UCSD-AML1 (cell line): ENCODE data around the gene PIPOX.
"Not testable (repeated sequence)": the region's sequence is repeated elsewhere in the genome, so short reads cannot be mapped to it uniquely, and the experiment has no call there.

ENCODE experiments used
- DNase-seq: peaks from one replicate; lab custom pipeline; 2025; ENCODE audit not compliant: unreplicated experiment; lab: John Stamatoyannopoulos, UW

PIPOX gene

GRCh38 chr17:29074488-29074887 lies 31.5 kb downstream of the PIPOX start:
- no peak for DNase-seq

- DNase-seq, result no peak
Observed at GRCh38 chr17:29076087-29076486, 33.1 kb downstream of the PIPOX start.

- no peak for DNase-seq
Observed at GRCh38 chr17:29076722-29077121, 33.8 kb downstream of the PIPOX start.

- DNase-seq, result no peak
Observed at GRCh38 chr17:29077320-29077719, 34.4 kb downstream of the PIPOX start.

GRCh38 chr17:29078183-29079045 lies 35.5 kb downstream of the PIPOX start:
- DNase-seq, result no peak

- DNase-seq, result no peak
Observed at GRCh38 chr17:29079433-29079832, 36.5 kb downstream of the PIPOX start.

GRCh38 chr17:29079887-29080286 lies 36.9 kb downstream of the PIPOX start:
- no peak for DNase-seq

- DNase-seq, result no peak
Observed at GRCh38 chr17:29080323-29080722, 37.4 kb downstream of the PIPOX start.

GRCh38 chr17:29080965-29081364 lies 38.0 kb downstream of the PIPOX start:
- no peak for DNase-seq

GRCh38 chr17:29084541-29085146 lies 41.7 kb downstream of the PIPOX start:
- DNase-seq, result no peak

- no peak for DNase-seq
Observed at GRCh38 chr17:29085223-29085622, 42.3 kb downstream of the PIPOX start.

GRCh38 chr17:29086628-29087332 lies 43.8 kb downstream of the PIPOX start:
- DNase-seq, result no peak

GRCh38 chr17:29088782-29089181 lies 45.8 kb downstream of the PIPOX start:
- DNase-seq, result not testable (repeated sequence)

GRCh38 chr17:29089601-29090044 lies 46.7 kb downstream of the PIPOX start:
- DNase-seq, result no peak

GRCh38 chr17:29090108-29090507 lies 47.2 kb downstream of the PIPOX start:
- no peak for DNase-seq

GRCh38 chr17:29090750-29091605 lies 48.0 kb downstream of the PIPOX start:
- DNase-seq, result no peak

- DNase-seq, result no peak
Observed at GRCh38 chr17:29091606-29092289, 48.8 kb downstream of the PIPOX start.

- DNase-seq, result no peak
Observed at GRCh38 chr17:29093090-29093871, 50.3 kb downstream of the PIPOX start.

- no peak for DNase-seq
Observed at GRCh38 chr17:29094101-29094708, 51.3 kb downstream of the PIPOX start.
